Aorta (tissue), 5 donors: ENCODE data around the gene TP53I13. TPM values are rescaled to one million over a fixed set of nuclear protein-coding genes. Genes with fewer than 3 reads are reported as not detected.

Source experiments
- ATAC-seq: fragments of 200-7000 bp; cut with Tn5 transposase; one replicate; pipeline ENCODE4 v1.9.1; 2022; ENCODE audit warnings: moderate library complexity; ENCODE audit not compliant: low FRiP score
- DNase-seq, 2 donors: peaks; one replicate each; pipeline ENCODE4 v3.0.0-alpha.2; 2020
- H3K27ac ChIP-seq, 2 donors: one replicate each; pipeline ENCODE4 v1.5.1; 2013; ENCODE audit warnings: low read length in 2 of 2, mild to moderate bottlenecking in 2 of 2, moderate library complexity in 2 of 2, control low read depth in 1 of 2, inconsistent platforms in 1 of 2, low read depth in 1 of 2
- H3K27me3 ChIP-seq, 2 donors: one replicate each; pipeline ENCODE4 v1.6.1; 2013; ENCODE audit warnings: control low read depth in 1 of 2, low read length in 1 of 2, mild to moderate bottlenecking in 1 of 2, moderate library complexity in 1 of 2; ENCODE audit not compliant: insufficient read depth in 2 of 2, control insufficient read depth in 1 of 2
- H3K36me3 ChIP-seq, 2 donors: one replicate each; pipeline ENCODE4 v1.6.1; 2013; ENCODE audit warnings: control low read depth in 1 of 2, low read length in 1 of 2, mild to moderate bottlenecking in 1 of 2; ENCODE audit not compliant: insufficient read depth in 2 of 2, control insufficient read depth in 1 of 2
- H3K4me1 ChIP-seq, 2 donors: one replicate each; pipeline ENCODE4 v1.6.1; 2013; ENCODE audit warnings: low read length in 2 of 2, control low read depth in 1 of 2, mild to moderate bottlenecking in 1 of 2, moderate library complexity in 1 of 2; ENCODE audit not compliant: insufficient read depth in 2 of 2, control insufficient read depth in 1 of 2
- H3K4me3 ChIP-seq, 2 donors: one replicate each; pipeline ENCODE4 v1.5.1; 2013; ENCODE audit warnings: low read length in 2 of 2, control low read depth in 1 of 2, mild to moderate bottlenecking in 1 of 2
- H3K9me3 ChIP-seq: one replicate; pipeline ENCODE4 v1.6.1; 2013; ENCODE audit warnings: mild to moderate bottlenecking, low read length; ENCODE audit not compliant: control insufficient read depth
- WGBS, 2 donors: extraction: QIAGEN DNeasy Blood & Tissue Kit; methylation state at CpG; one replicate each; pipeline ENCODE4 v1.1.7; 2013; 5-methylcytosine and 5-hydroxymethylcytosine counted together
- intact Hi-C, 2 donors: fragments of 100-400 bp; cut with DNase I; formaldehyde crosslinking; loops; one replicate each; pipeline versions ENCODE4 v1.14.2 to v1.15.0; 2022
- polyA plus RNA-seq, 2 donors: library from polyadenylated mRNA; stranded (reverse); fragments of 200-250 nt; gene quantifications; one replicate each; pipeline ENCODE4 v1.2.3, GENCODE V29; 2013
- total RNA-seq, 2 donors: library from RNA; stranded (reverse); fragmentation: NEBNext Ultra II Directional; extraction: Animal tissue kit (Norgen Biotek cat#: 25700); gene quantifications; one replicate each; pipeline ENCODE4 v1.2.1, GENCODE V29; 2021
- donor health status: healthy with polysubstance abuse.
- donor health status: Bipolar disorder and iron deficiency.
- donor health status: DM: no; HTN: no; CAD: no.
- donor health status: DM: no; HTN: no; CAD: no.
- donor health status: DM: yes; HTN: yes; CAD: no.

The TP53I13 gene
- total and polyA plus RNA-seq, 4 donors, result 18.4 to 122 (median 33.0) TPM

- Histone ChIP-seq H3K9me3 (no peaks in the 10 kb centered on the region), H3K36me3 (no peaks in the 10 kb centered on the region), H3K4me3 (no peak overlapping the region), H3K27ac (no peak overlapping the region), H3K27me3 (no peaks in the 10 kb centered on the region), H3K4me1 (no peaks in the 10 kb centered on the region)
- intact Hi-C loops, result loop anchor here in 1 of 2 donors (5.0 kb wide), 2 partner anchors 34 to 156 kb away; partner anchors contain the start of gene GIT1
- no peak for DNase-seq
- no peak for ATAC-seq
- WGBS, 2 donors, result 95 to 97% methylated on average over 12 of the region's 12 CpGs
Measured at GRCh38 chr17:29620779-29621500, 52.4 kb downstream of the TP53I13 start.

- H3K36me3 ChIP-seq, result no peaks in the 10 kb centered on the region
- peak overlapping the region in 1 of 2 donors; percentile 51 for H3K4me3 ChIP-seq
- no peaks in the 10 kb centered on the region for H3K4me1 ChIP-seq
- no peaks in the 10 kb centered on the region for H3K9me3 ChIP-seq
- ATAC-seq (no peak), DNase-seq (no peak)
- 76 to 78% methylated on average over 8 of the region's 8 CpGs for WGBS, 2 donors
- H3K27ac ChIP-seq, result no peak overlapping the region
- no peaks in the 10 kb centered on the region for H3K27me3 ChIP-seq
- intact Hi-C loops, result loop anchor here in 1 of 2 donors (5.0 kb wide), 2 partner anchors 34 to 156 kb away; partner anchors contain the start of gene GIT1
Measured at GRCh38 chr17:29621751-29622194, 53.3 kb downstream of the TP53I13 start.

Other genes starting within 250 kb of the TP53I13 start
- 10 to 100 TPM; 78.8 to 85.6 TPM for gene TAOK1, start 178.3 kb upstream of the TP53I13 start, total RNA-seq
- gene TAOK1, start 178.3 kb upstream of the TP53I13 start, polyA plus RNA-seq, result 10 to 100 TPM in 1 of 2 donors, 1 to 10 TPM in 1; 3.9 to 12.9 TPM
- 1 to 10 TPM; 6.2 to 9.8 TPM for gene ABHD15, start 1.7 kb upstream of the TP53I13 start, total RNA-seq
- gene ABHD15, start 1.7 kb upstream of the TP53I13 start, polyA plus RNA-seq, result 1 to 10 TPM; 2.8 to 3.0 TPM
- 10 to 100 TPM; 38.5 to 47.0 TPM for gene GIT1, start 20.9 kb downstream of the TP53I13 start, total RNA-seq
- gene GIT1, start 20.9 kb downstream of the TP53I13 start, polyA plus RNA-seq, result 10 to 100 TPM in 1 of 2 donors, 1 to 10 TPM in 1; 8.1 to 27.6 TPM
- gene ANKRD13B, start 24.4 kb downstream of the TP53I13 start, total RNA-seq, result 10 to 100 TPM in 1 of 2 donors, 1 to 10 TPM in 1; 5.7 to 19.7 TPM
- gene ANKRD13B, start 24.4 kb downstream of the TP53I13 start, polyA plus RNA-seq, result 10 to 100 TPM in 1 of 2 donors, under 1 TPM in 1; 0.88 to 10.1 TPM
- gene CORO6, start 54.2 kb downstream of the TP53I13 start, total RNA-seq, result 10 to 100 TPM in 1 of 2 donors, 1 to 10 TPM in 1; 9.9 to 12.3 TPM
- 10 to 100 TPM in 1 of 2 donors, 1 to 10 TPM in 1; 2.9 to 51.6 TPM for gene CORO6, start 54.2 kb downstream of the TP53I13 start, polyA plus RNA-seq